Measurements from ENCODE around the gene FGF3. TPM values are rescaled to one million over a fixed set of nuclear protein-coding genes. Genes with fewer than 3 reads are reported as not detected.

Gene FGF3
- total RNA-seq, 4 donors from 2014 or later, result not detected

- DNase-seq, result no peak
- peaks cover 4 to 27% (median 14%) of the 10 kb centered on the region in 3 donors for H3K27me3 ChIP-seq
- no peak for TF ChIP-seq POLR2A (IDR thresholded peaks at IDR 0.05)
- TF ChIP-seq, protein P1, sequence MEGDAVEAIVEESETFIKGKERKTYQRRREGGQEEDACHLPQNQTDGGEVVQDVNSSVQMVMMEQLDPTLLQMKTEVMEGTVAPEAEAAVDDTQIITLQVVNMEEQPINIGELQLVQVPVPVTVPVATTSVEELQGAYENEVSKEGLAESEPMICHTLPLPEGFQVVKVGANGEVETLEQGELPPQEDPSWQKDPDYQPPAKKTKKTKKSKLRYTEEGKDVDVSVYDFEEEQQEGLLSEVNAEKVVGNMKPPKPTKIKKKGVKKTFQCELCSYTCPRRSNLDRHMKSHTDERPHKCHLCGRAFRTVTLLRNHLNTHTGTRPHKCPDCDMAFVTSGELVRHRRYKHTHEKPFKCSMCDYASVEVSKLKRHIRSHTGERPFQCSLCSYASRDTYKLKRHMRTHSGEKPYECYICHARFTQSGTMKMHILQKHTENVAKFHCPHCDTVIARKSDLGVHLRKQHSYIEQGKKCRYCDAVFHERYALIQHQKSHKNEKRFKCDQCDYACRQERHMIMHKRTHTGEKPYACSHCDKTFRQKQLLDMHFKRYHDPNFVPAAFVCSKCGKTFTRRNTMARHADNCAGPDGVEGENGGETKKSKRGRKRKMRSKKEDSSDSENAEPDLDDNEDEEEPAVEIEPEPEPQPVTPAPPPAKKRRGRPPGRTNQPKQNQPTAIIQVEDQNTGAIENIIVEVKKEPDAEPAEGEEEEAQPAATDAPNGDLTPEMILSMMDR (IDR thresholded peaks at IDR 0.05 in 4 of 5, conservative IDR thresholded peaks at IDR 0.05 in 1 of 5), result no peak
Observed at GRCh38 chr11:69830086-69830485, 10.9 kb upstream of the FGF3 start.

GRCh38 chr11:69828971-69829344 is 9.7 kb upstream of the FGF3 start:
- DNase-seq, result no peak
- H3K27ac ChIP-seq, result no peak overlapping the region
- ATAC-seq, result no peak
- in situ Hi-C loops (cut with MboI; ENCODE audit: low sequenced_read_pairs in 4 of 4) (no loop called here), intact Hi-C loops (cut with DNase I; ENCODE audit: low total_unique reads) (no loop called here)
- H3K27me3 ChIP-seq, result peaks cover 4 to 18% (median 8%) of the 10 kb centered on the region in 3 donors
- no peaks in the 10 kb centered on the region for H3K4me1 ChIP-seq
- TF ChIP-seq POLR2A (IDR thresholded peaks at IDR 0.05), result no peak
- TF ChIP-seq, protein P1 (IDR thresholded peaks at IDR 0.05 in 4 of 5, conservative IDR thresholded peaks at IDR 0.05 in 1 of 5), result no peak
- no peaks in the 10 kb centered on the region for H3K36me3 ChIP-seq
- no peaks in the 10 kb centered on the region for H3K9me3 ChIP-seq
- no peak overlapping the region for H3K4me3 ChIP-seq

More at GRCh38 chr11:69830086-69830485, 10.9 kb upstream of the FGF3 start:
- in situ Hi-C loops (cut with MboI; ENCODE audit: low sequenced_read_pairs in 4 of 4) (no loop called here), intact Hi-C loops (cut with DNase I; ENCODE audit: low total_unique reads) (no loop called here)
- H3K4me1 ChIP-seq, result no peaks in the 10 kb centered on the region
- H3K9me3 ChIP-seq, result no peaks in the 10 kb centered on the region
- no peak for ATAC-seq
- no peak overlapping the region for H3K4me3 ChIP-seq
- H3K27ac ChIP-seq, result no peak overlapping the region
- H3K36me3 ChIP-seq, result no peaks in the 10 kb centered on the region

DNA sequence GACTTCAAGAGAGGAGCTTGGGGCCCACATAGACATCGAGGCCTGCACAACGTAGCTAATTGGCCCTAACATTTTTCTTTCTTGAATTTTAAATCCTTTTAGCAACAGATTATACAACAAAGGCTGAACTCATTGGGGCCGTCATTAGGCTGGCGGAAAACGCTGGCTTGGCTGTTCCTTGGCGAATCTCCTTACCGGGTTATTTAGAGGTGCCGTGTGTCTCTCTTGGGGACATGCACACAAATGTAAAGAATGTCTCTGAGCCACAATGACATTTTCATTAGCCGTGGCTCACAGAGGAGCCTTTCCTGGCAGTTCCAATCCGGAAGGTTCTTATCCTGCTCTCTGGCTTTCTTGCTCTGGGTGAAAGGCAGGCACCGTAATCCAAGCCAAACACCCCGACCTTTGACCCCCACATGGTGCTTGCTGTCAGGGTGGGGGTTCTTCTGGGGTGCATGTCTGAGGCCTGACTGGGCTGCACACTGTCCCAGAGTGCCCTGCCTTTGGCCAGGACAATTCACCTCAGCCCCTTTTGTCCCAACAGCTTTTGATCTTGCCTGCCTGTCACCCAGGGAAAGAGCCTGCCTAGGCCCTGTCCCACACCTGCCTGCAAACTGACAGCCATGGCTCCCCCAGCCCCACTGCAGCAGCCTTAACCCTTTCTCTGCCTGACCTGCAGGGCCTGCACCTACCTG is 9.2 kb upstream of the FGF3 start:
- Histone ChIP-seq H3K9me3 (no peaks in the 10 kb centered on the region), H3K27me3 (peaks cover 4 to 15% (median 8%) of the 10 kb centered on the region in 3 donors), H3K36me3 (no peaks in the 10 kb centered on the region), H3K4me1 (no peaks in the 10 kb centered on the region), H3K4me3 (no peak overlapping the region), H3K27ac (no peak overlapping the region)
- TF ChIP-seq POLR2A (IDR thresholded peaks at IDR 0.05), result no peak
- TF ChIP-seq, protein P1 (IDR thresholded peaks at IDR 0.05 in 4 of 5, conservative IDR thresholded peaks at IDR 0.05 in 1 of 5), result no peak
- in situ Hi-C loops (cut with MboI; ENCODE audit: low sequenced_read_pairs in 4 of 4), result no loop called here
- ATAC-seq, result no peak
- intact Hi-C loops (cut with DNase I; ENCODE audit: low total_unique reads), result no loop called here
- DNase-seq, result no peak

DNA sequence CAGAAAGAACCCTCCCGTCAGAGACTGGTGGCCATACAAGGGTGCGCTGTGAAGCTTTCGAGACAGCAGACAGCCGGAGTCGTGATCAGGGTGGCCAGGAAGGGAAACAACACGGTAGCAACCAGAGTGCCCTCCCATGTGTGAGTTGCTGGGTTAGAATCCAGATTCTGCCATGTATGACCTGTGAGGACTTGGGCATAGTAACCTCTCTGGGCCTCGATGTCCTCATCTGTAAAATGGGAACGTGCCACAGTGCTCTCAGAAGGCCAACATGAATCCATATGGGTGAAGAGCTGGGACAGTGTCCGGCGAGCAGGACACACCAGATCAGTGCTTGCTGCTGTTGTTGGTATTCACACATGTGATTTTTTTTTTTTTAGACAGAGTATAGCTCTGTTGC is 7.6 kb upstream of the FGF3 start:
- intact Hi-C loops (cut with DNase I; ENCODE audit: low total_unique reads) (no loop called here), in situ Hi-C loops (cut with MboI; ENCODE audit: low sequenced_read_pairs in 4 of 4) (no loop called here)
- Histone ChIP-seq H3K4me3 (no peak overlapping the region), H3K27me3 (peaks cover 8 to 11% (median 10%) of the 10 kb centered on the region in 3 donors), H3K36me3 (no peaks in the 10 kb centered on the region), H3K27ac (no peak overlapping the region), H3K4me1 (no peaks in the 10 kb centered on the region), H3K9me3 (no peaks in the 10 kb centered on the region)
- TF ChIP-seq, protein P1 (IDR thresholded peaks at IDR 0.05 in 4 of 5, conservative IDR thresholded peaks at IDR 0.05 in 1 of 5), result no peak
- no peak for TF ChIP-seq POLR2A (IDR thresholded peaks at IDR 0.05)
- ATAC-seq (no peak), DNase-seq (no peak)

- H3K4me1 ChIP-seq, result no peaks in the 10 kb centered on the region
- no peak overlapping the region for H3K27ac ChIP-seq
- intact Hi-C loops (cut with DNase I; ENCODE audit: low total_unique reads) (no loop called here), in situ Hi-C loops (cut with MboI; ENCODE audit: low sequenced_read_pairs in 4 of 4) (no loop called here)
- ATAC-seq (no peak), DNase-seq (no peak)
- H3K27me3 ChIP-seq, result peaks cover 4 to 13% (median 9%) of the 10 kb centered on the region in 3 donors
- TF ChIP-seq POLR2A (IDR thresholded peaks at IDR 0.05), result no peak
- TF ChIP-seq, protein P1 (IDR thresholded peaks at IDR 0.05 in 4 of 5, conservative IDR thresholded peaks at IDR 0.05 in 1 of 5), result no peak
- H3K9me3 ChIP-seq, result no peaks in the 10 kb centered on the region
- H3K36me3 ChIP-seq, result no peaks in the 10 kb centered on the region
- H3K4me3 ChIP-seq, result no peak overlapping the region
Observed at GRCh38 chr11:69825941-69826340, 6.7 kb upstream of the FGF3 start.

Measured in gastrocnemius medialis (tissue), 4 donors.